ENCODE data around the gene GAB2. TPM values are rescaled to one million over a fixed set of nuclear protein-coding genes. Genes with fewer than 3 reads are reported as not detected.

Gene GAB2
- total RNA-seq, 6 experiments from 2014 or later: 3.8 to 10.2 (median 4.5) TPM

GRCh38 chr11:78451371-78452150, 33.9 kb upstream of the GAB2 start:
- peaks cover 0 to 12% (median 4%) of the 10 kb centered on the region in 4 donors for H3K4me1 ChIP-seq

GRCh38 chr11:78450866-78451265, 33.2 kb upstream of the GAB2 start:
- H3K4me1 ChIP-seq: peaks cover 0 to 12% (median 4%) of the 10 kb centered on the region in 4 donors
- ATAC-seq: no peak
- intact Hi-C loops (cut with DNase I): no loop called here
- no peak overlapping the region for H3K27ac ChIP-seq
- H3K4me3 ChIP-seq: no peak overlapping the region
- H3K27me3 ChIP-seq: no peaks in the 10 kb centered on the region
- DNase-seq: no peak
- no peaks in the 10 kb centered on the region for H3K9me3 ChIP-seq
- H3K36me3 ChIP-seq: no peaks in the 10 kb centered on the region
- WGBS (ENCODE audit: insufficient coverage, low coverage, low lambda C conversion rate, missing lambda C conversion rate): 71% methylated on average over 2 of the region's 2 CpGs
- no peak for TF ChIP-seq POLR2A (IDR thresholded peaks at IDR 0.05)
- TF ChIP-seq CTCF (IDR thresholded peaks at IDR 0.05): no peak

More at GRCh38 chr11:78451371-78452150, 33.9 kb upstream of the GAB2 start:
- Histone ChIP-seq H3K27ac (no peak overlapping the region), H3K4me3 (no peak overlapping the region), H3K9me3 (no peaks in the 10 kb centered on the region), H3K36me3 (no peaks in the 10 kb centered on the region), H3K27me3 (no peaks in the 10 kb centered on the region)
- DNase-seq (peak; percentile 23 to 71 (median 58)), ATAC-seq (peak; percentile 89 to 97 (median 94))
- intact Hi-C loops (cut with DNase I): no loop called here
- WGBS (ENCODE audit: insufficient coverage, low coverage, low lambda C conversion rate, missing lambda C conversion rate): 54% methylated on average over 5 of the region's 5 CpGs
- no peak for TF ChIP-seq CTCF (IDR thresholded peaks at IDR 0.05)
- no peak for TF ChIP-seq POLR2A (IDR thresholded peaks at IDR 0.05)

GRCh38 chr11:78449866-78450265, 32.2 kb upstream of the GAB2 start:
- Histone ChIP-seq H3K27me3 (no peaks in the 10 kb centered on the region), H3K4me1 (peaks cover 0 to 12% (median 4%) of the 10 kb centered on the region in 4 donors), H3K27ac (no peak overlapping the region), H3K9me3 (no peaks in the 10 kb centered on the region), H3K36me3 (no peaks in the 10 kb centered on the region), H3K4me3 (no peak overlapping the region)
- WGBS (ENCODE audit: insufficient coverage, low coverage, low lambda C conversion rate, missing lambda C conversion rate): 83% methylated on average over 3 of the region's 4 CpGs
- ATAC-seq (no peak), DNase-seq (no peak)
- TF ChIP-seq POLR2A (IDR thresholded peaks at IDR 0.05): no peak
- TF ChIP-seq CTCF (IDR thresholded peaks at IDR 0.05): no peak
- intact Hi-C loops (cut with DNase I): no loop called here

- DNase-seq: no peak
- TF ChIP-seq POLR2A (IDR thresholded peaks at IDR 0.05) (no peak), CTCF (IDR thresholded peaks at IDR 0.05) (no peak)
- H3K36me3 ChIP-seq: no peaks in the 10 kb centered on the region
- no peaks in the 10 kb centered on the region for H3K9me3 ChIP-seq
- peaks cover 0 to 2% (median 0%) of the 10 kb centered on the region in 4 donors for H3K4me1 ChIP-seq
- no peak overlapping the region for H3K4me3 ChIP-seq
- H3K27ac ChIP-seq: no peak overlapping the region
- no peaks in the 10 kb centered on the region for H3K27me3 ChIP-seq
- intact Hi-C loops (cut with DNase I): no loop called here
- ATAC-seq: peak in 1 of 4 donors; percentile 21
Measured at GRCh38 chr11:78446210-78446609, 28.6 kb upstream of the GAB2 start.
